Caco-2 (cell line): ENCODE measurements around the gene ZCCHC7. TPM values are rescaled to one million over a fixed set of nuclear protein-coding genes. Genes with fewer than 3 reads are reported as not detected.
A peak's percentile ranks its signal among the peaks of the same experiment; 100 is the strongest.

Source experiments
- BruUV-seq: library from RNA; stranded (reverse); fragments of 400-500 nt; replicated peaks from 2 replicates; lab custom pipeline; 2021; lab: Mats Ljungman, UMichigan
- CTCF ChIA-PET: fragments of 300-600 bp; sonication (Branson Sonifier 250); formaldehyde crosslinking; loops from one replicate; lab custom pipeline; 2022; ENCODE audit warnings: antibody characterized with exemption; lab: Charles Lee
- POLR2A ChIA-PET: fragments of 300-600 bp; sonication (Branson Sonifier 250); formaldehyde crosslinking; loops from one replicate; lab custom pipeline; 2022; ENCODE audit warnings: antibody characterized with exemption; lab: Charles Lee
- DNase-seq, 2 experiments: peaks; one replicate each; pipeline versions ENCODE4 v3.0.0 to v3.0.0-alpha.2; 2020 to 2022
- H3K27me3 ChIP-seq: replicated peaks from 2 replicates; pipeline ENCODE4 v1.6.0; 2011; ENCODE audit warnings: low read length; ENCODE audit not compliant: control insufficient read depth, insufficient read depth
- H3K36me3 ChIP-seq: 2 replicates; pipeline ENCODE4 v1.5.1; 2011; ENCODE audit warnings: low read length; ENCODE audit not compliant: control insufficient read depth, insufficient read depth
- H3K4me1 ChIP-seq: fragments of 250-450 bp; sonication (Bioruptor Pico); 2 replicates; pipeline ENCODE4 v1.5.1; 2020; ENCODE audit warnings: mild to moderate bottlenecking
- H3K4me3 ChIP-seq: 2 replicates; pipeline ENCODE4 v1.5.1; 2011; ENCODE audit warnings: low read depth, mild to moderate bottlenecking, control low read depth, low read length
- H3K9me3 ChIP-seq: fragments of 250-450 bp; sonication (Bioruptor Pico); 2 replicates; pipeline ENCODE4 v1.5.1; 2020; ENCODE audit warnings: mild to moderate bottlenecking, moderate library complexity
- H3K27ac Mint-ChIP-seq: one replicate; pipeline ENCODE4 v1.8.0; 2022; ENCODE audit warnings: mixed read lengths; ENCODE audit not compliant: unreplicated experiment
- H3K27me3 Mint-ChIP-seq: one replicate; pipeline ENCODE4 v1.8.0; 2022; ENCODE audit warnings: mixed read lengths; ENCODE audit not compliant: insufficient read depth, unreplicated experiment
- H3K36me3 Mint-ChIP-seq: one replicate; pipeline ENCODE4 v1.8.0; 2022; ENCODE audit warnings: mild to moderate bottlenecking, mixed read lengths; ENCODE audit not compliant: insufficient read depth, unreplicated experiment
- H3K4me1 Mint-ChIP-seq: one replicate; pipeline ENCODE4 v1.8.0; 2022; ENCODE audit warnings: low read depth, mixed read lengths; ENCODE audit not compliant: unreplicated experiment
- H3K4me3 Mint-ChIP-seq: one replicate; pipeline ENCODE4 v1.8.0; 2022; ENCODE audit warnings: mild to moderate bottlenecking, moderate library complexity, mixed read lengths; ENCODE audit not compliant: unreplicated experiment
- H3K9me3 Mint-ChIP-seq: one replicate; pipeline ENCODE4 v1.8.0; 2022; ENCODE audit warnings: mixed read lengths; ENCODE audit not compliant: unreplicated experiment
- CTCF ChIP-seq, 2 experiments: fragments of 200-600 bp in 1 of 2; IDR thresholded peaks; 1 replicate in 1 of 2; 2 replicates in 1 of 2; pipeline versions ENCODE4 v1.5.1 to v1.8.0; 2011 to 2022; ENCODE audit warnings: antibody characterized with exemption in 1 of 2, control low read depth in 1 of 2, inconsistent platforms in 1 of 2, low read depth in 1 of 2, low read length in 1 of 2, mild to moderate bottlenecking in 1 of 2, moderate library complexity in 1 of 2; ENCODE audit not compliant: insufficient read depth in 1 of 2, severe bottlenecking in 1 of 2, unreplicated experiment in 1 of 2
- intact Hi-C: fragments of 100-400 bp; cut with micrococcal nuclease; formaldehyde crosslinking; loops from one replicate; pipeline ENCODE4 v1.10.0; 2022; ENCODE audit not compliant: unreplicated experiment
- total RNA-seq: library from RNA; stranded (reverse); gene quantifications from 2 replicates; pipeline ENCODE4 v1.2.3, GENCODE V29; 2022

ZCCHC7 gene
- total RNA-seq, 1 experiment from 2014 or later = 22.0 TPM

GRCh38 chr9:37146410-37146809, 26.0 kb downstream of the ZCCHC7 start:
- Histone ChIP-seq H3K4me3 (no peak overlapping the region), H3K9me3 (no peaks in the 10 kb centered on the region), H3K36me3 (no peaks in the 10 kb centered on the region), H3K4me1 (no peaks in the 10 kb centered on the region), H3K27me3 (no peaks in the 10 kb centered on the region)
- H3K36me3 Mint-ChIP-seq = no peaks in the 10 kb centered on the region
- no peaks in the 10 kb centered on the region for H3K4me1 Mint-ChIP-seq
- no TSS peak for BruUV-seq
- H3K27me3 Mint-ChIP-seq = no peaks in the 10 kb centered on the region
- H3K4me3 Mint-ChIP-seq = no peak overlapping the region
- POLR2A ChIA-PET = no interaction called here
- H3K27ac Mint-ChIP-seq = no peak overlapping the region
- H3K9me3 Mint-ChIP-seq = no peaks in the 10 kb centered on the region
- intact Hi-C loops = no loop called here
- no peak for DNase-seq
- CTCF ChIA-PET = no interaction called here
- TF ChIP-seq CTCF (IDR thresholded peaks at IDR 0.05; ENCODE audit: insufficient read depth in 1 of 2, low read depth in 1 of 2, low read length in 1 of 2, severe bottlenecking in 1 of 2, unreplicated experiment in 1 of 2) = no peak

DNA sequence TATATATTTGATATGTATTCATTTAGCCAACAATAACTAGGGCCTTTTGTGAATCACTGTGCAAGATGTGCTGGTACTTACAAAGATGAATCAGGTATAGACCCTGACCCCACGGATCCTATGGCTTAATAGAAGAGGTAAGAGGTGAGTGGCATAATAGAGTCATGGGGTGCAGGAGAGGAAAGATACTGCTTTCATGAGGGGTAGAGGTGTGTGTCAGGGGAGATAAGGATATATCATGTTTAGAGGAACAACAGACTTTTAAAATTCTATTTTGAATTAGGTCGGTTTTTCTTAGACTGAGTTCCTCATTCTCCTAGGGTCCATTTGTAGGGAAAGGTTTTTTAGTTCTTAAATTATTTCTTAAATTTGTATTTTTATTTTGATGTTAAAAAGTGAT, 27.8 kb downstream of the ZCCHC7 start:
- Mint-ChIP-seq H3K36me3 (no peaks in the 10 kb centered on the region), H3K4me3 (no peak overlapping the region), H3K4me1 (no peaks in the 10 kb centered on the region), H3K27me3 (no peaks in the 10 kb centered on the region), H3K27ac (no peak overlapping the region), H3K9me3 (no peaks in the 10 kb centered on the region)
- no peak overlapping the region for H3K4me3 ChIP-seq
- ChIA-PET POLR2A (no interaction called here), CTCF (no interaction called here)
- DNase-seq = no peak
- H3K4me1 ChIP-seq = no peaks in the 10 kb centered on the region
- no peaks in the 10 kb centered on the region for H3K9me3 ChIP-seq
- BruUV-seq = no TSS peak
- TF ChIP-seq CTCF (IDR thresholded peaks at IDR 0.05; ENCODE audit: insufficient read depth in 1 of 2, low read depth in 1 of 2, low read length in 1 of 2, severe bottlenecking in 1 of 2, unreplicated experiment in 1 of 2) = no peak
- intact Hi-C loops = no loop called here
- H3K36me3 ChIP-seq = no peaks in the 10 kb centered on the region
- no peaks in the 10 kb centered on the region for H3K27me3 ChIP-seq

DNA sequence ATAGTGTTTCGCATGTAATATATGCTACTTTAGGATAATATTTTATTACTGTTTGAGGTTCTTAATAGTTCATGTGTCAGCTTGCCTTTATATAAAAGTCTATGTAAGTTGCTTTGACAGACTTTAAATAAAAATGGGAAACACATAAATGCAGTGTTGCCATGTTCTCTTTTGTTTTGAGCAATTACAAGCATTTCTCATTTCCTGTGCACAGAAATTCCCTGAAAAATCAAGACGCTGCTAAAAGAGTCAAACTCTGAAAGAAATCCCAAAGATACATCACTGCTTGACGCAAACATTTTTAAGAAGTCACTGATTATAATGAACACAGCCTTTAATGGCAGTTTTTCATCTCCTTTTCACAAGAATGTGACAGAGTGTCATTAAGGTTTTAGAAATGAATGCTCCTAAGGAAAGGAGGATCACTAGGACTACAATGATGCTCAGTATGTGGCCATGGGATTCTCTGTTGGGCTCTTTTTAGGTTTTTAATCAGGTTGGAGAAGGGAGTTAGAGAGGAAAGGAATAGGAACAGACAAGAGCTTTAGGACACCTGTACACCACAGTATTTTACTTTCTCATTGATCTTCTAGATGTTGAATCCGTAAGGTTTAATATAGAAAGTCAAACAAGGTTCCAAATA, 29.4 kb downstream of the ZCCHC7 start:
- H3K4me1 Mint-ChIP-seq = no peaks in the 10 kb centered on the region
- no peaks in the 10 kb centered on the region for H3K27me3 ChIP-seq
- BruUV-seq = TSS peak; percentile 5
- H3K36me3 ChIP-seq = no peaks in the 10 kb centered on the region
- H3K36me3 Mint-ChIP-seq = peaks cover 11% of the 10 kb centered on the region
- no peaks in the 10 kb centered on the region for H3K9me3 ChIP-seq
- no peaks in the 10 kb centered on the region for H3K27me3 Mint-ChIP-seq
- DNase-seq = no peak
- no peak overlapping the region for H3K27ac Mint-ChIP-seq
- H3K4me3 Mint-ChIP-seq = no peak overlapping the region
- H3K4me1 ChIP-seq = no peaks in the 10 kb centered on the region
- intact Hi-C loops = no loop called here
- no peak overlapping the region for H3K4me3 ChIP-seq
- CTCF ChIA-PET = no interaction called here
- TF ChIP-seq CTCF (IDR thresholded peaks at IDR 0.05; ENCODE audit: insufficient read depth in 1 of 2, low read depth in 1 of 2, low read length in 1 of 2, severe bottlenecking in 1 of 2, unreplicated experiment in 1 of 2) = no peak
- H3K9me3 Mint-ChIP-seq = no peaks in the 10 kb centered on the region
- POLR2A ChIA-PET = interaction anchor here (0.8 kb wide), 1 partner anchor 304 kb away, joined by 5 read pairs; no protein-coding TSS in a partner anchor
